GM12865 (cell line): Measurements from ENCODE around the gene RELN.

ENCODE experiments used
- DNase-seq: peaks from one replicate; pipeline ENCODE4 v3.0.0; 2010; ENCODE audit warnings: low read depth
- H3K4me3 ChIP-seq: 2 replicates; pipeline ENCODE4 v1.5.1; 2011; ENCODE audit warnings: mild to moderate bottlenecking, low read depth, low read length, control low read depth
- TF ChIP-seq, protein P1 (sequence below): IDR thresholded peaks from 2 replicates; pipeline ENCODE4 v1.5.1; 2011; ENCODE audit warnings: low read length, control low read depth, low read depth, inconsistent platforms; ENCODE audit not compliant: insufficient read depth; ENCODE audit errors: missing control alignments

The RELN gene

GRCh38 chr7:103772171-103772773 is 217.2 kb downstream of the RELN start:
- TF ChIP-seq, protein P1, sequence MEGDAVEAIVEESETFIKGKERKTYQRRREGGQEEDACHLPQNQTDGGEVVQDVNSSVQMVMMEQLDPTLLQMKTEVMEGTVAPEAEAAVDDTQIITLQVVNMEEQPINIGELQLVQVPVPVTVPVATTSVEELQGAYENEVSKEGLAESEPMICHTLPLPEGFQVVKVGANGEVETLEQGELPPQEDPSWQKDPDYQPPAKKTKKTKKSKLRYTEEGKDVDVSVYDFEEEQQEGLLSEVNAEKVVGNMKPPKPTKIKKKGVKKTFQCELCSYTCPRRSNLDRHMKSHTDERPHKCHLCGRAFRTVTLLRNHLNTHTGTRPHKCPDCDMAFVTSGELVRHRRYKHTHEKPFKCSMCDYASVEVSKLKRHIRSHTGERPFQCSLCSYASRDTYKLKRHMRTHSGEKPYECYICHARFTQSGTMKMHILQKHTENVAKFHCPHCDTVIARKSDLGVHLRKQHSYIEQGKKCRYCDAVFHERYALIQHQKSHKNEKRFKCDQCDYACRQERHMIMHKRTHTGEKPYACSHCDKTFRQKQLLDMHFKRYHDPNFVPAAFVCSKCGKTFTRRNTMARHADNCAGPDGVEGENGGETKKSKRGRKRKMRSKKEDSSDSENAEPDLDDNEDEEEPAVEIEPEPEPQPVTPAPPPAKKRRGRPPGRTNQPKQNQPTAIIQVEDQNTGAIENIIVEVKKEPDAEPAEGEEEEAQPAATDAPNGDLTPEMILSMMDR, result no peak
- no peak overlapping the region for H3K4me3 ChIP-seq
- DNase-seq, result no peak

- H3K4me3 ChIP-seq, result no peak overlapping the region
- TF ChIP-seq, protein P1, result no peak
- no peak for DNase-seq
These were observed 218.2 kb downstream of the RELN start for GRCh38 chr7:103771294-103771693.

DNA sequence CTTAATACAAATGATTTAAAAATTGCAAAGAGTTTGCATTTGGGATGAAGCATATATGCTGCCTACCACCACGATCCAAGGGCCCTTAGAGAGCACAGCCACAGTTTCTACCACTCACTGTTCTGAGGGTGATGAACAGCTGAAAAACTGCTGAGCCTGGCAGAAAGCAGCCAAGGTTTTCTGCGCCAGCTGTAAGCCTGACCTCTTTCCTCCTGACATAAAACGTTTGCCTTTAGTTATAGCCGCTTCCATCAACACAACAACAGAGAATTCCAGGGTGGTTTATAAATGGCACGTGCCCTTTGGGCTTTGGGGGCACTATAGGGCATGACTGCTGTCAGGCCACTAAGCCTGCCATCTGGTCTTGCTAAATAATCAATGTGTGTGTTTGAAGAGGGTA is 222.8 kb downstream of the RELN start:
- H3K4me3 ChIP-seq, result no peak overlapping the region
- TF ChIP-seq, protein P1, result no peak

DNA sequence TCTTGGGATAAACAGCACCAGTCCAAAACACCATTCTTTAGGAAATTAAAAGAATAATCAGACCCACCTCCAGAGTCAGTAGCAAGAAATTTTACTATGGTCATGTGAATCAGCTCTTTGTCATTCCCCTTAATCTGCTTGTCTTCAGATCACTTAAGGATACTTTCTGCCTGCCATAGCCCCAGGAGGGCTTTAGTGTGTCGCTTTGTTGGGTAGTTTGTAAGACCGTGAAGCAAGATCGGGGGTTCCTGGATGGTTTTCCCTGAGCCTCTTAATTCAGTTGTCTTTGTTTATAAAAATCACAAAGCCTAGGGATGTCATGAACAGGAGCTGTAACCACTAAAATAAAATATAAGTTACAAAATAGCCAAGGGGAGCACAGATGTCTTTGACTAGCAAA is 223.6 kb downstream of the RELN start:
- DNase-seq, result no peak
- TF ChIP-seq, protein P1, result no peak
- H3K4me3 ChIP-seq, result no peak overlapping the region

More for the DNA sequence above, 222.8 kb downstream of the RELN start:
- no peak for DNase-seq

GRCh38 chr7:103764901-103765300 is 224.6 kb downstream of the RELN start:
- H3K4me3 ChIP-seq, result no peak overlapping the region
- no peak for DNase-seq
- TF ChIP-seq, protein P1, result no peak

DNA sequence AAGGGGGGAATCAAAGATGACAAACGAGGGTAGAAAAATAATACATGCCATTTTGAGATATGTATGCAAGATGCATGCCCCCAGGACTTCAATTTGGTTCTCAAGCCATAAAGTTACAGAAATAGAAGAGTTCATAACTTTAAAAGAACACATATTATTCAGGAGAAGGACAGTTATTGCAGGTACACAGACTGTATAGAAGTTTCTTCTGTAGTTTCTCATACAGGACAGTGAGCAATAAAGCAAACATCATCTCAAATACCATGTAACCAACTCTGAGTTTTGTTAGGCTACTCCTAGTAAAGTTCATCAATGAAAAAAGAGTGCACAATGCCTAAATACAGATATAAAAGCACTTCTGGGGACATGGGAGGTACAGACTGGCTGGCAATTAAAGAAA is 226.6 kb downstream of the RELN start:
- TF ChIP-seq, protein P1, result no peak
- no peak for DNase-seq
- H3K4me3 ChIP-seq, result no peak overlapping the region
